DMS53 (cell line): Measurements from ENCODE around the gene THBS2.
A peak's percentile ranks its signal among the peaks of the same experiment; 100 is the strongest.
"Not testable (repeated sequence)": the region's sequence is repeated elsewhere in the genome, so short reads cannot be mapped to it uniquely, and the experiment has no call there.

ENCODE experiments used
- DNase-seq: peaks from one replicate; lab custom pipeline; 2025; lab: John Stamatoyannopoulos, UW

The THBS2 gene

GRCh38 chr6:169230946-169231789 lies 22.5 kb downstream of the THBS2 start:
- DNase-seq, result no peak

- DNase-seq, result no peak
Measured at GRCh38 chr6:169230322-169230665, 23.4 kb downstream of the THBS2 start.

GRCh38 chr6:169229615-169230321 lies 23.9 kb downstream of the THBS2 start:
- no peak for DNase-seq

GRCh38 chr6:169227116-169227515 lies 26.5 kb downstream of the THBS2 start:
- no peak for DNase-seq

- DNase-seq, result no peak
Measured at GRCh38 chr6:169225887-169226286, 27.8 kb downstream of the THBS2 start.

DNA sequence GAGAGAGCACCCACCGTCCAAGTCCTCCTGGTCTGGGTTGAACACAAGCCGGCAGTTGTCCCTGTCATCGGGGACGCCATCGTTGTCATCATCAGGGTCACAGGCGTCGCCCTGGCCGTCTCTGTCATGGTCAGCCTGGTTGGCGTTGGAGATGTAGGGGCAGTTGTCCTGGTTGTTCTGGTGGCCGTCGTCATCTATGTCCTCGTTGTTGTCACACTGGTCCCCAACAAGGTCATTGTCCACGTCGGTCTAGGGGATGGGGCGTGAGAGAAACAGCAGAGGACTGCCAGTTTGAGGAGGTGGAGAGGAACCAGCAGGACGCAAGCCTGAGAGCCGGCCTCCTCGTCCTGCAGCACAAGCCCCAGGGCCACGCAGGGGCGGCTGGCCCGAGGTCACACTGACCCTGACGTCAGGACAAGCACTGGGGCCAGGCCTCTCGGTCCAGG lies 28.5 kb downstream of the THBS2 start:
- DNase-seq, result no peak

GRCh38 chr6:169224716-169225115 lies 28.9 kb downstream of the THBS2 start:
- no peak for DNase-seq

DNA sequence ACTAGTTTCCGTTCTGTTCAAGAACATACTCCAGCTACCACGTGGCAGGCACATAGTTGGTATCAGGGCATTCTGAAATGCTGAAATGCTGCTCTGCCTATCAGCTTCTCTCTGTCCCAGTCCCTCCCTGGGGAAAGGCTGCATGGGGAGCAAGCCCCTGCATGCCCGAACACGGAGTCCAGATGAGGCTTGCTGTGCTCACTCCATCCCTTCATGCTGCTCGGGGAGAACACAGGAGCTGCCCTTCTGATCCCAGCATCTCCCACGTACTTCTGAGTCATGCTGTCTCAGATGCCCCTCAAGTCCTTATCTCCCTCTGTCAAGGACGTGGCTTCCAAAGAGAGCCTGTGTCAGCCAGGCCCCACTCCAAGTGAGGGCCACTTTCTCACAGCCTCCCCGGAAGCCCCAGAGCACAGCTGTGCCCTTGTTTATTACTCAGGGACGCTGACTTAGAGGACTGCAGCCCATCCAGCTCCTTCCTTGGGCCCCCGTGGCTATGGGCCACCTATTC lies 29.4 kb downstream of the THBS2 start:
- no peak for DNase-seq

GRCh38 chr6:169223006-169223405 lies 30.6 kb downstream of the THBS2 start:
- no peak for DNase-seq

- no peak for DNase-seq
Measured at GRCh38 chr6:169222126-169222525, 31.5 kb downstream of the THBS2 start.

- DNase-seq, result no peak
Measured at GRCh38 chr6:169221264-169221663, 32.4 kb downstream of the THBS2 start.

DNA sequence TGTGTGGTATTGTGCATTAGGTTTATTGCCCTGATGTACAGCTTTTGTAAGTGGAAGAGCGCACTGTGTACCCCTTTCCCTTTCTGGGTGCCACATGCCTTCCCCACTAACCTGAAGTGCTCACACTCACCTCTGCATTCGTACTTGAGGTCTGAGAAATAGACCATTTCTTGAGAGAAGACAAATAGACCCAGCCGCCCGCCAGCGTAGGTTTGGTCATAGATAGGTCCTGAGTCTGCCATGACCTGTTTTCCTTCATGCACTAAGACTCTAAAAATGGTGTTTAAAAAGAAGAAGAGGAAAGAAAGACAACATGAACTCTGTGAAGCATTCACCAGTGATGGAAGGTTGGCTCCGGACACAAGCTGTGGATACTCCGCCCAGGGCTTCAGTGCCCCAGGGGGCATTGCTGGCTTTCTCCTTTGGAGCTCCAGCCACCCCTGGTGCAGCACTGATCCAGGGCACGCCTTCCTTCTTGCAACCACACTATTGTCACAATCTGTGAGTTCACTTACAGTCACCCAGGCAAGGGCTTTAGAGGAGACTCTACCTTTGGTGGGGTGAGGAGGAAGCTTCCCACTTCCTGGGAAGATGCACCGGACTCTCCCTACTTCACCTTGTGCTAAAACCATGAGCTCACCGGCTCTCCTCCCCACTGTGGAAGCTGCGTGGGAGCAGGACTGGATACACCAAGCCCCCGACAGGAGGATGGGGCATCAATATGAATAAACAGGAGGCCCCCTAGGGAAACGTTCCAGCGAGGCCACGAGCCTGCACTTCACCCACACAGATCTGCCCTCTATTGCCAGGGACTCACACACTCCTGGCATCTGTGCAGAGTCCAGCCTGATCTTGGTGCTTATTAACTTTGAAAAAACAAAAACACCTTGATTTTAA lies 33.3 kb downstream of the THBS2 start:
- no peak for DNase-seq

GRCh38 chr6:169217972-169218371 lies 35.7 kb downstream of the THBS2 start:
- DNase-seq, result no peak

DNA sequence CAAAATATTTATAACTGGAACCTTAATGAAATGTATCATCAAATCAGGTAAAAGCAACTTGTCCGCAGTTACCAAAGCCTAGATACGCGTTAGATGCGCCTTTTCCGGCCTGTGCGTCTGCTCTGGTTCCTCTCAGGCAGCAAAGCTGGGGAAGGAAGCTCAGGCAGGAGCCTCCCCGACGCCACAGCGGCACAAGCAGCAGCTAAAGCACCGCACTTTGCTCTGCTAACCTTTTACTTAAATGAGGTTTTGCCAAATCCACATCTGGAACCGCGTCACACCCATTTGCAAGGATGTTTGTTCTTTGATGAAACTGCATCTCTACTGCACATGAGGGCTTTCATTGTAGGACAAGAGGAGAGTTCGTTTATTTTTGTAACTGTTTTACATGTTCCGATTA lies 36.8 kb downstream of the THBS2 start:
- no peak for DNase-seq

- no peak for DNase-seq
Measured at GRCh38 chr6:169215201-169215681, 38.4 kb downstream of the THBS2 start.

GRCh38 chr6:169214789-169215188 lies 38.9 kb downstream of the THBS2 start:
- DNase-seq, result not testable (repeated sequence)

DNA sequence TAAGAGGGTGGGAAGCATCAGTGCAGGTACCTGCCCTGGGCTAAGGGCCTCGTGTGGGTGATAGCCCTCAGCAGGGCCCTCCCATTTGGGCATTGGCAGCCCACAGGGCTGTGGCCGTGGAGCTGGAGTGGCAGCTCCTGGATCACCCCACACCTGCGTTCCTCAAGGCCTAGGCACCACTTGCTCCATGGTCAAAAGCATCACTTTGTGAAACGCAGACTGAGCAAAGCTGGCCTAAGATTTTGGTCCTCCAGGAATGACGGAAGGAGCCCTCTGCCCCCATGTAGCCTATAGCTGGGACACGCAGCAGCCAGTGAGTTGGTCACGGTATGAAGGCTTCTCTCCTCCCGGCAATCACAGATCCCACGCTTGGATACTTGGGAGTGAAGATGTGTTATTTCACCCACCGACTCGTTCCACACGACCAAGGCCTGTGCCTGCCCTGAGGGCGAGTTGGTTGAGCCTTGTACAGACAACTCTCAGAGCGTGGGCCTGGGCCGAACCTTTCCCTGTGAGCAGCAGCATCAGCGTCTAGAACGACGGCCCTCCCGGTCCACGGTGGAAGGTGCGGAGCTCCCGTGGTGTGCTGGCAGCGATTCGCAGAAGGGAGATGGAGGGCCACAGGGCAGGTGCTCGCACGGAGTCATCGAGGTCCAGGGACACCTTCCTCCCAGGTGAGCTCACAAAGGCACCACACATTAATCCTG lies 39.7 kb downstream of the THBS2 start:
- DNase-seq, result no peak

- DNase-seq, result peak; percentile 94
Measured at GRCh38 chr6:169212897-169213813, 40.5 kb downstream of the THBS2 start.

DNA sequence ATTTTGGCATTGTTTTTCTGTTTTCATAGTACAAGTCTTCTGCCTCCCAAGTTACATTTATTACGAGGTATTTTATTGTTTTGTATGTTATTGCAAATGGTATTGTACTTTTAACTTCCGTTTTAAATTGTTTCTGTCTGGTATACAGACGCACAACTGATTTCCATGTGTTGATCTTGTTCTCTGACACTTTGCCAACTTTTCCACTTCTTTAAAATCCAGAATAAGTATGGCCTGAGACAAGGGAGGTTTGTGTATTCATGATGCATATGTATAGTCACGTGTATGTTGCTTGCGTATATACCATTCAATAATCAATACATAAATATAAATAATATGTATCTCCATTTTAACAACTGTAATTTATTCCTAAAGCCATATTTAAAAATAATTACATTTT lies 41.2 kb downstream of the THBS2 start:
- peak; percentile 37 for DNase-seq

GRCh38 chr6:169211881-169212280 lies 41.8 kb downstream of the THBS2 start:
- DNase-seq, result no peak
